Measurements from ENCODE around the gene PDGFC.

PDGFC gene

GRCh38 chr4:156975686-156976085 lies 4.1 kb upstream of the PDGFC start:
- no peak for DNase-seq (ENCODE audit: low read depth in 2 of 3, low spot score in 2 of 3)

GRCh38 chr4:156974264-156974663 lies 2.7 kb upstream of the PDGFC start:
- no peak for DNase-seq (ENCODE audit: low read depth in 2 of 3, low spot score in 2 of 3)

GRCh38 chr4:156972379-156973015 lies 898 bp upstream of the PDGFC start:
- DNase-seq (ENCODE audit: low read depth in 2 of 3, low spot score in 2 of 3) = no peak

- no peak for DNase-seq (ENCODE audit: low read depth in 2 of 3, low spot score in 2 of 3)
Measured at GRCh38 chr4:156971165-156971675, 379 bp downstream of the PDGFC start.

GRCh38 chr4:156970501-156971164 lies 966 bp downstream of the PDGFC start:
- no peak for DNase-seq (ENCODE audit: low read depth in 2 of 3, low spot score in 2 of 3)

- no peak for DNase-seq (ENCODE audit: low read depth in 2 of 3, low spot score in 2 of 3)
Measured at GRCh38 chr4:156969911-156970310, 1.7 kb downstream of the PDGFC start.

GRCh38 chr4:156969101-156969500 lies 2.5 kb downstream of the PDGFC start:
- no peak for DNase-seq (ENCODE audit: low read depth in 2 of 3, low spot score in 2 of 3)

- DNase-seq (ENCODE audit: low read depth in 2 of 3, low spot score in 2 of 3) = no peak
Measured at GRCh38 chr4:156968479-156968984, 3.1 kb downstream of the PDGFC start.

- no peak for DNase-seq (ENCODE audit: low read depth in 2 of 3, low spot score in 2 of 3)
Measured at GRCh38 chr4:156966836-156967235, 4.8 kb downstream of the PDGFC start.

- no peak for DNase-seq (ENCODE audit: low read depth in 2 of 3, low spot score in 2 of 3)
Measured at GRCh38 chr4:156963419-156963818, 8.2 kb downstream of the PDGFC start.

GRCh38 chr4:156962528-156962974 lies 9.0 kb downstream of the PDGFC start:
- no peak for DNase-seq (ENCODE audit: low read depth in 2 of 3, low spot score in 2 of 3)

- DNase-seq (ENCODE audit: low read depth in 2 of 3, low spot score in 2 of 3) = no peak
Measured at GRCh38 chr4:156962058-156962358, 9.6 kb downstream of the PDGFC start.

- no peak for DNase-seq (ENCODE audit: low read depth in 2 of 3, low spot score in 2 of 3)
Measured at GRCh38 chr4:156961196-156962057, 10.2 kb downstream of the PDGFC start.

- DNase-seq (ENCODE audit: low read depth in 2 of 3, low spot score in 2 of 3) = no peak
Measured at GRCh38 chr4:156959298-156959702, 12.3 kb downstream of the PDGFC start.

- no peak for DNase-seq (ENCODE audit: low read depth in 2 of 3, low spot score in 2 of 3)
Measured at GRCh38 chr4:156958276-156959074, 13.1 kb downstream of the PDGFC start.

- DNase-seq (ENCODE audit: low read depth in 2 of 3, low spot score in 2 of 3) = no peak
Measured at GRCh38 chr4:156957556-156957955, 14.0 kb downstream of the PDGFC start.

- DNase-seq (ENCODE audit: low read depth in 2 of 3, low spot score in 2 of 3) = no peak
Measured at GRCh38 chr4:156956826-156957368, 14.7 kb downstream of the PDGFC start.

- no peak for DNase-seq (ENCODE audit: low read depth in 2 of 3, low spot score in 2 of 3)
Measured at GRCh38 chr4:156956359-156956758, 15.2 kb downstream of the PDGFC start.

- no peak for DNase-seq (ENCODE audit: low read depth in 2 of 3, low spot score in 2 of 3)
Measured at GRCh38 chr4:156954587-156954986, 17.0 kb downstream of the PDGFC start.

- no peak for DNase-seq (ENCODE audit: low read depth in 2 of 3, low spot score in 2 of 3)
Measured at GRCh38 chr4:156953951-156954350, 17.6 kb downstream of the PDGFC start.

- DNase-seq (ENCODE audit: low read depth in 2 of 3, low spot score in 2 of 3) = no peak
Measured at GRCh38 chr4:156953001-156953400, 18.6 kb downstream of the PDGFC start.

Data from activated CD8-positive, alpha-beta memory T cell treated with anti-CD3 and anti-CD28 coated beads for 48 hours (primary cell).